Neural progenitor cell (in vitro differentiated cells): ENCODE measurements around the gene SLC17A6.

Experiments used
- CTCF ChIP-seq: fragments of 200-600 bp; sonication (generic); IDR thresholded peaks from 2 replicates; pipeline ENCODE4 v1.5.1; 2017; ENCODE audit warnings: antibody characterized with exemption, mild to moderate bottlenecking
- EZH2 ChIP-seq: fragments of 200-600 bp; sonication (generic); IDR thresholded peaks from 2 replicates; pipeline ENCODE4 v1.6.1; 2017; ENCODE audit warnings: antibody characterized with exemption, mild to moderate bottlenecking, moderate library complexity

DNA sequence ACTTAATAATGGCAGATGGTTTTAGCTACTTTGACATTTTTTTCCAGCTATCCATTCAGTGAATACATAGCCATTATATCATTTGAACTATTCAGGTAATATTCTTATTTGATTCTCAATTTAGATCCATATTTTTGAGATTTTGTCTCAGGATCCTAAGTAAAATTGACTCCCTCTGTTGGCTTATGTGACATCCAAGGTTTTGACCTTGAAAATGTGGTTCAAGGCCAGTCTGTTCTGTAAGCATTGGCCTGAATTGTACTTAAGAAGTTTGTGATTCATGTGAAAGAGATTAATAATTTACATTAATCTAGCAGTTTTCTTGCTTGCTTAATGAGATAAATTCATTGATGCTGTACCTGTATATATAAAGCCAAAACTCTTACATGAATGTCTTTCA lies 1.6 kb upstream of the SLC17A6 start:
- no peak for TF ChIP-seq CTCF
- TF ChIP-seq EZH2, result no peak
